ENCODE data around the gene IQSEC3.

The IQSEC3 gene

DNA sequence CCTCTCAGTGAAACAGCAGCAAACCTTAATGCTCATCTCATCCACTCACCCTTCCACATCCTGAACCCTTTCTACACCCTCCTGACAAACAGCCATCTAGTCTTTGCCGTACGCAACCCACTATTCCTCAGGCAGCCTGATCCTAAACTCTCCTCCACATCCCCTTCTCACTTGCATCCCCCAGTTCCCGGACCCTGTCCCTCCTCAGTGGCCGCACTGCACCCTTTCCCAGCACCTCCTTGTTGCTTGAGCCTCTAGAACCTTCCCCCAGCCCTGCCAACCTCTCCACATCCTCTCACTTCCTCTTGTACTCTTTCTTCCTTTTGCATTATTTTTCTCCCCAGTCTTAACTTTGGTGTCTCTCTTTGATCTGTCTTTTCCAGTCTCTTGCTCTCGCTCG is 42.9 kb downstream of the IQSEC3 start:
- Histone ChIP-seq H3K4me1 (ENCODE audit: insufficient read depth, low read length) (no peaks in the 10 kb centered on the region), H3K27me3 (ENCODE audit: insufficient read depth, low read length, poor library complexity) (peaks cover 3% of the 10 kb centered on the region), H4K20me1 (ENCODE audit: insufficient read depth, low read length) (no peaks in the 10 kb centered on the region; the same call in 1 of the 2 replicates), H3K9me3 (ENCODE audit: insufficient read depth, low read length, severe bottlenecking) (no peaks in the 10 kb centered on the region), H3K36me3 (ENCODE audit: insufficient read depth, low read length) (no peaks in the 10 kb centered on the region), H2AFZ (ENCODE audit: low read depth, low read length) (no peak overlapping the region), H3K79me2 (ENCODE audit: insufficient read depth, low read length) (no peaks in the 10 kb centered on the region), H3K4me3 (ENCODE audit: low read depth in 1 of 2, low read length in 2 of 2) (no peak overlapping the region), H3K9ac (ENCODE audit: low read depth, low read length) (no peak overlapping the region), H3K4me2 (ENCODE audit: insufficient read depth, low read length) (no peak overlapping the region), H3K27ac (ENCODE audit: low read length) (no peak overlapping the region)
- ATAC-seq (ENCODE audit: insufficient read depth, low read depth) = no peak
- TF ChIP-seq, protein P1, sequence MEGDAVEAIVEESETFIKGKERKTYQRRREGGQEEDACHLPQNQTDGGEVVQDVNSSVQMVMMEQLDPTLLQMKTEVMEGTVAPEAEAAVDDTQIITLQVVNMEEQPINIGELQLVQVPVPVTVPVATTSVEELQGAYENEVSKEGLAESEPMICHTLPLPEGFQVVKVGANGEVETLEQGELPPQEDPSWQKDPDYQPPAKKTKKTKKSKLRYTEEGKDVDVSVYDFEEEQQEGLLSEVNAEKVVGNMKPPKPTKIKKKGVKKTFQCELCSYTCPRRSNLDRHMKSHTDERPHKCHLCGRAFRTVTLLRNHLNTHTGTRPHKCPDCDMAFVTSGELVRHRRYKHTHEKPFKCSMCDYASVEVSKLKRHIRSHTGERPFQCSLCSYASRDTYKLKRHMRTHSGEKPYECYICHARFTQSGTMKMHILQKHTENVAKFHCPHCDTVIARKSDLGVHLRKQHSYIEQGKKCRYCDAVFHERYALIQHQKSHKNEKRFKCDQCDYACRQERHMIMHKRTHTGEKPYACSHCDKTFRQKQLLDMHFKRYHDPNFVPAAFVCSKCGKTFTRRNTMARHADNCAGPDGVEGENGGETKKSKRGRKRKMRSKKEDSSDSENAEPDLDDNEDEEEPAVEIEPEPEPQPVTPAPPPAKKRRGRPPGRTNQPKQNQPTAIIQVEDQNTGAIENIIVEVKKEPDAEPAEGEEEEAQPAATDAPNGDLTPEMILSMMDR (IDR thresholded peaks at IDR 0.05; ENCODE audit: borderline replicate concordance, extremely low read depth, low read length, poor library complexity, severe bottlenecking) = no peak
- no peak for TF ChIP-seq EZH2 (IDR thresholded peaks at IDR 0.05; ENCODE audit: borderline replicate concordance, low read depth, low read length, severe bottlenecking)
- DNase-seq = no peak

DNA sequence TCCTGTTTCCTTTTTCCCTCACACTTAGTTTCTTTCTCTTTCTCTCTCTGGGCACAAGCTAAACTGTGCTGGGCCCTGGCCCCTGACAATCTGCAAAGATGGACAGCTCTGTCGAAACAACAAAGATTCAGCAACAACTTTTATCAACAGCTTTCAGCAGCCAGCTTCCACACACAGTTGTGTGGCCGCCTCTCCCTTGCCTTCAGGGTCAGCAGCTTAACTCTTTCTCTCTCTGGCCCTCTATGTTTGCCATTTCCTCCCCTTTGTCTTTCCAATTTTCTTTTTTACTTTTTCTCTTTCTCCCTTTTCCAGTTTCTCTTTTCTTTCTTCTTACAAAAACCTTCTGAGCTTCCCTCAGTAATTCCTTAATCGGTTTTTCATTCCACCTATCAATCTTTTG is 43.3 kb downstream of the IQSEC3 start:
- no peaks in the 10 kb centered on the region for H3K36me3 ChIP-seq (ENCODE audit: insufficient read depth, low read length)
- no peak for TF ChIP-seq EZH2 (IDR thresholded peaks at IDR 0.05; ENCODE audit: borderline replicate concordance, low read depth, low read length, severe bottlenecking)
- TF ChIP-seq, protein P1 (IDR thresholded peaks at IDR 0.05; ENCODE audit: borderline replicate concordance, extremely low read depth, low read length, poor library complexity, severe bottlenecking) = no peak
- no peak overlapping the region for H3K4me2 ChIP-seq (ENCODE audit: insufficient read depth, low read length)
- H3K9ac ChIP-seq (ENCODE audit: low read depth, low read length) = no peak overlapping the region
- no peaks in the 10 kb centered on the region; the same call in 1 of the 2 replicates for H4K20me1 ChIP-seq (ENCODE audit: insufficient read depth, low read length)
- no peaks in the 10 kb centered on the region for H3K9me3 ChIP-seq (ENCODE audit: insufficient read depth, low read length, severe bottlenecking)
- H3K79me2 ChIP-seq (ENCODE audit: insufficient read depth, low read length) = no peaks in the 10 kb centered on the region
- H3K4me3 ChIP-seq (ENCODE audit: low read depth in 1 of 2, low read length in 2 of 2) = no peak overlapping the region
- H3K27me3 ChIP-seq (ENCODE audit: insufficient read depth, low read length, poor library complexity) = peaks cover 4% of the 10 kb centered on the region
- DNase-seq = no peak
- H2AFZ ChIP-seq (ENCODE audit: low read depth, low read length) = no peak overlapping the region
- no peak for ATAC-seq (ENCODE audit: insufficient read depth, low read depth)
- no peak overlapping the region for H3K27ac ChIP-seq (ENCODE audit: low read length)
- H3K4me1 ChIP-seq (ENCODE audit: insufficient read depth, low read length) = no peaks in the 10 kb centered on the region

DNA sequence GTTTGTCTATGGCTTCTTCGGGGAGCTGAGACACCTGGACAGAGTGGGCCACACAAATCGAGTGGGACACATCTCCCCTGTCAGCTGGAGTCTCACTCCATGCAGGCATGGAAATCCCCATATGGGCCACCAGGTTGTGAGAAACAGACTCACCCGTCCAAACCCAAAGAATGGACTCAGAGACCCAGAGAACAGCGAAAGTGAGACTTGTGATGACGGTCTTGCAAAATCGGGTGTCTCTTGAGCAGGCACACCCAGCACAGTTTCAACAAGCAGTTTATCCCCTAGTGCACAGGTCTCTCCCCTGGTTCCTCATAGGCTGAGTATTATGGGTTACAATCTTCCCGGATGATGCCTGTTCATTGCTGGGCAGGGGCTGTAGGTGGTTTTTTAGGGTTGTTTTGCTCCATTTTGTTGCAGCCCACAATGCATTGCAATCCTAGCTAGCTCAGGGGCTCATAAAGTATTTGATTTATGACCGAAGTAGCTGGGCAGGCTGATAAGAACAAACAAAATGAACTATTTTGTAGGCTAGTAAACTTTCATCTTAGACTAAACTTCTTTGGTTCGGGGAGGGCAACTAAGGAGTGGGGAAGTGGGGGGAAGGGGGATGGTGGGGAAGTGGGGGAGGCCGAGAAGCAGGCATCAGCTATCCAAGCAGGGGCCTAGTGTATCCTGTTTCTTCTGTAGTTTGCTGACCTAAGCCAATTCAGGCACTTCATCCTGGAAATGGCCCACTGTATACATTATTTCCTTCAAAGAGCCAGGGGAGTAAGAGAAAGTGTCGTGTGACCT is 45.3 kb downstream of the IQSEC3 start:
- Histone ChIP-seq H4K20me1 (ENCODE audit: insufficient read depth, low read length) (no peaks in the 10 kb centered on the region; the same call in 1 of the 2 replicates), H3K9me3 (ENCODE audit: insufficient read depth, low read length, severe bottlenecking) (no peaks in the 10 kb centered on the region), H3K4me3 (ENCODE audit: low read depth in 1 of 2, low read length in 2 of 2) (no peak overlapping the region), H3K27me3 (ENCODE audit: insufficient read depth, low read length, poor library complexity) (peaks cover 12% of the 10 kb centered on the region), H3K9ac (ENCODE audit: low read depth, low read length) (no peak overlapping the region), H3K4me1 (ENCODE audit: insufficient read depth, low read length) (no peaks in the 10 kb centered on the region), H3K36me3 (ENCODE audit: insufficient read depth, low read length) (no peaks in the 10 kb centered on the region), H2AFZ (ENCODE audit: low read depth, low read length) (no peak overlapping the region), H3K4me2 (ENCODE audit: insufficient read depth, low read length) (no peak overlapping the region), H3K27ac (ENCODE audit: low read length) (no peak overlapping the region), H3K79me2 (ENCODE audit: insufficient read depth, low read length) (no peaks in the 10 kb centered on the region)
- no peak for DNase-seq
- ATAC-seq (ENCODE audit: insufficient read depth, low read depth) = no peak
- TF ChIP-seq, protein P1 (IDR thresholded peaks at IDR 0.05; ENCODE audit: borderline replicate concordance, extremely low read depth, low read length, poor library complexity, severe bottlenecking) = no peak
- no peak for TF ChIP-seq EZH2 (IDR thresholded peaks at IDR 0.05; ENCODE audit: borderline replicate concordance, low read depth, low read length, severe bottlenecking)

Data from DND-41 (cell line).